SU-DHL-6 (cell line): ENCODE data around the gene HLF.

ENCODE experiments used
- CTCF ChIP-seq: fragments of 200-600 bp; sonication (generic); IDR thresholded peaks from one replicate; pipeline ENCODE4 v1.5.1; 2017; ENCODE audit warnings: antibody characterized with exemption, mild to moderate bottlenecking, low read length, moderate library complexity; ENCODE audit not compliant: insufficient read depth, poor library complexity, severe bottlenecking
- EZH2phosphoT487 ChIP-seq: fragments of 200-600 bp; sonication (generic), shearing (Covaris generic); conservative IDR thresholded peaks from 2 replicates; pipeline ENCODE4 v1.6.1; 2018; ENCODE audit warnings: mild to moderate bottlenecking, antibody characterized with exemption, low read length, moderate library complexity, mixed read lengths

- TF ChIP-seq CTCF, result no peak
- TF ChIP-seq EZH2phosphoT487, result no peak
Observed at GRCh38 chr17:55241097-55241496, 23.7 kb upstream of the HLF start.
